HEK293 (cell line): Measurements from ENCODE around the gene LDLRAP1.

Experiments
- CTCF ChIP-seq: fragments of 450-650 bp; formaldehyde crosslinking; IDR thresholded peaks from 2 replicates; pipeline ENCODE4 v1.5.1; 2016; ENCODE audit warnings: missing biosample characterization, missing genetic modification characterization
- IKZF3 ChIP-seq: fragments of 450-650 bp; IDR thresholded peaks from 2 replicates; pipeline ENCODE4 v1.5.0; 2018; ENCODE audit warnings: missing biosample characterization, mild to moderate bottlenecking, missing genetic modification characterization, moderate library complexity
- ZNF23 ChIP-seq: fragments of 450-650 bp; formaldehyde crosslinking; IDR thresholded peaks from 2 replicates; pipeline ENCODE4 v1.5.1; 2016; ENCODE audit warnings: missing biosample characterization, missing genetic modification characterization, borderline replicate concordance

- TF ChIP-seq CTCF (no peak), ZNF23 (tag by site-specific recombination) (no peak), IKZF3 (tag by site-specific recombination) (no peak)
Measured at GRCh38 chr1:25599969-25600610, 56.7 kb downstream of the LDLRAP1 start.
